A673 (cell line): ENCODE measurements around the gene SLC35F1. TPM values are rescaled to one million over a fixed set of nuclear protein-coding genes. Genes with fewer than 3 reads are reported as not detected.

ENCODE experiments used
- BruUV-seq: library from RNA; stranded (reverse); fragments of 400-500 nt; replicated peaks from 2 replicates; lab custom pipeline; 2021; lab: Mats Ljungman, UMichigan
- CTCF ChIA-PET: fragments of 300-600 bp; sonication (Branson Sonifier 250); formaldehyde crosslinking; loops from one replicate; lab custom pipeline; 2022; ENCODE audit warnings: antibody characterized with exemption; lab: Charles Lee
- POLR2A ChIA-PET: fragments of 300-600 bp; sonication (Branson Sonifier 250); formaldehyde crosslinking; loops from one replicate; lab custom pipeline; 2022; ENCODE audit warnings: antibody characterized with exemption; ENCODE audit not compliant: low non-redundant PET; lab: Charles Lee
- DNase-seq: peaks from one replicate; pipeline ENCODE4 v3.0.0-alpha.2; 2015; ENCODE audit warnings: low spot score
- H3K27ac ChIP-seq: fragments of 200-600 bp; sonication (generic); 2 replicates; pipeline ENCODE4 v1.5.1; 2016; ENCODE audit warnings: mixed run types, low read depth, mild to moderate bottlenecking, mixed read lengths, antibody characterized with exemption, low read length; ENCODE audit not compliant: poor library complexity, severe bottlenecking
- H3K27me3 ChIP-seq: fragments of 200-600 bp; sonication (generic); replicated peaks from 2 replicates; pipeline ENCODE4 v1.6.1; 2017; ENCODE audit warnings: mixed run types, low read depth, mild to moderate bottlenecking, mixed read lengths, antibody characterized with exemption, low read length; ENCODE audit not compliant: insufficient read depth, poor library complexity
- H3K36me3 ChIP-seq: fragments of 200-600 bp; sonication (generic); 2 replicates; pipeline ENCODE4 v1.6.1; 2016; ENCODE audit warnings: mixed run types, mild to moderate bottlenecking, mixed read lengths, antibody characterized with exemption, low read length; ENCODE audit not compliant: insufficient read depth, poor library complexity, severe bottlenecking
- H3K4me1 ChIP-seq: fragments of 200-600 bp; sonication (generic); 2 replicates; pipeline ENCODE4 v1.6.1; 2017; ENCODE audit warnings: mixed run types, mild to moderate bottlenecking, mixed read lengths, antibody characterized with exemption, low read length; ENCODE audit not compliant: insufficient read depth, poor library complexity, severe bottlenecking
- H3K4me3 ChIP-seq: fragments of 200-600 bp; sonication (generic); 2 replicates; pipeline ENCODE4 v1.5.1; 2016; ENCODE audit warnings: low read depth, mixed run types, mild to moderate bottlenecking, mixed read lengths, low read length; ENCODE audit not compliant: poor library complexity, severe bottlenecking
- H3K9me3 ChIP-seq: fragments of 200-600 bp; sonication (generic); 2 replicates; pipeline ENCODE4 v1.6.1; 2016; ENCODE audit warnings: mixed run types, low read depth, mild to moderate bottlenecking, mixed read lengths, antibody characterized with exemption, low read length; ENCODE audit not compliant: poor library complexity, severe bottlenecking
- EZH2 ChIP-seq: fragments of 200-600 bp; sonication (generic); IDR thresholded peaks from 2 replicates; pipeline ENCODE4 v1.6.1; 2017; ENCODE audit warnings: borderline replicate concordance, low read depth, mild to moderate bottlenecking, mixed read lengths, antibody characterized with exemption, low read length; ENCODE audit not compliant: poor library complexity, severe bottlenecking
- intact Hi-C: fragments of 100-400 bp; cut with micrococcal nuclease; formaldehyde crosslinking; loops from one replicate; pipeline ENCODE4 v1.10.0; 2022; ENCODE audit not compliant: unreplicated experiment
- total RNA-seq: library from RNA; stranded (reverse); gene quantifications from 2 replicates; pipeline ENCODE4 v1.2.3, GENCODE V29; 2021
- TF ChIP-seq, protein P1 (sequence below): fragments of 300-800, 200-600 bp; sonication (generic); conservative IDR thresholded peaks from 2 replicates; pipeline ENCODE4 v1.5.1; 2017; ENCODE audit warnings: low read depth, mild to moderate bottlenecking, antibody characterized with exemption, low read length, moderate library complexity, mixed read lengths

The SLC35F1 gene
- total RNA-seq, 1 experiment from 2014 or later, result 5.3 TPM

DNA sequence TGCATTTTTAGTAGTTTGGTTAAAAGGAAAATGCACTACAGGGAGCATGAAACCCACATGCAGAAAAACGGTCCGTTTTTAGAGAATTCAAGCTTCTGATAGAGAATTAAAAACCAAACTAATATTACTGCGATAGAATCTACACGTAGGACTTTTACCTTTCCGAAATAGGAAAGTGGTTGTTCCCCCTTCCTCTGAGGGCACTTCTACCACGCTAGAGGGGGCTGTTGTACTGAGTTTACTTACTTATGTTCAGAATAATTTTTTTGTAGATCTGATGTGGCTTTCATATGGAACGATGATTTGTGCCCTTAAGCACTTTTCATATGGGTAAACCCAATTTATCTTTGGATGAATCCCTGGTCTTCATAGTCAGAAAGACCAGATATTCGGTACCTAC, 376.7 kb downstream of the SLC35F1 start:
- BruUV-seq, result no TSS peak
- Histone ChIP-seq H3K4me3 (no peak overlapping the region), H3K27ac (no peak overlapping the region), H3K9me3 (no peaks in the 10 kb centered on the region), H3K4me1 (no peaks in the 10 kb centered on the region), H3K27me3 (no peaks in the 10 kb centered on the region), H3K36me3 (no peaks in the 10 kb centered on the region)
- peak; percentile 70 for DNase-seq
- ChIA-PET POLR2A (no interaction called here), CTCF (no interaction called here)
- intact Hi-C loops, result loop anchor here (1.0 to 10.0 kb wide), 7 partner anchors 225 to 831 kb away; no protein-coding TSS in a partner anchor
- no peak for TF ChIP-seq EZH2
- TF ChIP-seq, protein P1, sequence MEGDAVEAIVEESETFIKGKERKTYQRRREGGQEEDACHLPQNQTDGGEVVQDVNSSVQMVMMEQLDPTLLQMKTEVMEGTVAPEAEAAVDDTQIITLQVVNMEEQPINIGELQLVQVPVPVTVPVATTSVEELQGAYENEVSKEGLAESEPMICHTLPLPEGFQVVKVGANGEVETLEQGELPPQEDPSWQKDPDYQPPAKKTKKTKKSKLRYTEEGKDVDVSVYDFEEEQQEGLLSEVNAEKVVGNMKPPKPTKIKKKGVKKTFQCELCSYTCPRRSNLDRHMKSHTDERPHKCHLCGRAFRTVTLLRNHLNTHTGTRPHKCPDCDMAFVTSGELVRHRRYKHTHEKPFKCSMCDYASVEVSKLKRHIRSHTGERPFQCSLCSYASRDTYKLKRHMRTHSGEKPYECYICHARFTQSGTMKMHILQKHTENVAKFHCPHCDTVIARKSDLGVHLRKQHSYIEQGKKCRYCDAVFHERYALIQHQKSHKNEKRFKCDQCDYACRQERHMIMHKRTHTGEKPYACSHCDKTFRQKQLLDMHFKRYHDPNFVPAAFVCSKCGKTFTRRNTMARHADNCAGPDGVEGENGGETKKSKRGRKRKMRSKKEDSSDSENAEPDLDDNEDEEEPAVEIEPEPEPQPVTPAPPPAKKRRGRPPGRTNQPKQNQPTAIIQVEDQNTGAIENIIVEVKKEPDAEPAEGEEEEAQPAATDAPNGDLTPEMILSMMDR, result peak; percentile 85

DNA sequence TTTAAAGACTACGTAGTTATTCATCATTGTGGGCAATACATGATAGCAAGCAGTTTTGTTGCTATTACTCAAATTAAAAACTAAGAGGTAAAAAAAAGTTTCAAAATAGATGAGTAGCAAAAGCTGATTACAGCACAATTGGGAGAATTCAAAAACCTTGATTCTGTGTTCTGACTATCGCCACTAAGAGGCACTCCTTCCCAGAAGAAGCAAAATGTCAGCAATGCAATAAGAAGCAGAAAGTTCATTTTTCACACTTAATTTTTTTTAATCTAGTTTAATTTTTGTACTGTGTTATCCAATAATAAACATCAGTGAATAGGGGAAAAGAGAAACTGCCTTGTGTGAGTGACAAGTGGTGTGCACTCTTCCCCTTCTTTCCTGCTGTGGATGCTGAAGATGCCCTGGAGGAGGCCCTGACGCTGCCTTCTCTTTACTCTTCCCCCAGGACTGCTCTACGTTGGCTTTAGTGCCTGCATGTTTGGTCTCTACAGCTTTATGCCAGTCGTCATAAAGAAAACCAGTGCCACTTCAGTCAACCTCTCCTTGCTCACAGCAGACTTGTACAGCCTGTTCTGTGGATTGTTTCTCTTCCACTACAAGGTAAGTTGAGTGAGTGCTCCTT, 377.8 kb downstream of the SLC35F1 start:
- no peak overlapping the region for H3K27ac ChIP-seq
- H3K27me3 ChIP-seq, result no peaks in the 10 kb centered on the region
- DNase-seq, result no peak
- no peaks in the 10 kb centered on the region for H3K4me1 ChIP-seq
- ChIA-PET POLR2A (no interaction called here), CTCF (interaction anchor here (0.6 to 1.0 kb wide), 3 partner anchors 64 to 296 kb away, joined by 3 read pairs; no protein-coding TSS in a partner anchor)
- no peaks in the 10 kb centered on the region for H3K9me3 ChIP-seq
- no peak for TF ChIP-seq EZH2
- TF ChIP-seq, protein P1, result peak; percentile 56
- H3K36me3 ChIP-seq, result no peaks in the 10 kb centered on the region
- H3K4me3 ChIP-seq, result no peak overlapping the region
- no TSS peak for BruUV-seq
- intact Hi-C loops, result loop anchor here (1.0 to 10.0 kb wide), 7 partner anchors 224 to 830 kb away; no protein-coding TSS in a partner anchor

DNA sequence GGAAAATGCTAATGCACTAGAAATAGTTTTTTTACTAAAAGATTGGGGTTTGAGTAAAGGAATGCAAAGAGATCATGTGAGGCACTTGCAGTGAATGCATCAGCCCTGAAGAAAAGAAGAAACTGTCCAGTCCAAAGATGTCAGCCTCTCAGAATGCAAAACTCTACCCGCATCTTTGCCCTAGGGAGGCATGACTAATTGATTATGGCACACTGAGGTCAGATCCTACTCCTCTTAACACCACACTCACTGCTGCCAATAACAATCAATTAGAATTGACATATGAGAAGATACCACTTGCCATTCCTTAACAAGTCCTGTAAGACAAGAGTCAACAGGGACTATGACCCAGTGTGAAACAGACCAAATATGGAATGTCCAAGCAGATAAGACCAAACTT, 378.7 kb downstream of the SLC35F1 start:
- H3K27ac ChIP-seq, result no peak overlapping the region
- no peaks in the 10 kb centered on the region for H3K4me1 ChIP-seq
- ChIA-PET CTCF (no interaction called here), POLR2A (no interaction called here)
- H3K4me3 ChIP-seq, result no peak overlapping the region
- no peaks in the 10 kb centered on the region for H3K9me3 ChIP-seq
- no TSS peak for BruUV-seq
- TF ChIP-seq EZH2, result no peak
- TF ChIP-seq, protein P1, result no peak
- intact Hi-C loops, result loop anchor here (2.0 to 10.0 kb wide), 4 partner anchors 223 to 829 kb away; no protein-coding TSS in a partner anchor
- no peak for DNase-seq
- no peaks in the 10 kb centered on the region for H3K36me3 ChIP-seq
- H3K27me3 ChIP-seq, result no peaks in the 10 kb centered on the region
